Measurements from ENCODE around the gene TUSC1.
"Not testable (repeated sequence)": the region's sequence is repeated elsewhere in the genome, so short reads cannot be mapped to it uniquely, and the experiment has no call there.

TUSC1 gene

DNA sequence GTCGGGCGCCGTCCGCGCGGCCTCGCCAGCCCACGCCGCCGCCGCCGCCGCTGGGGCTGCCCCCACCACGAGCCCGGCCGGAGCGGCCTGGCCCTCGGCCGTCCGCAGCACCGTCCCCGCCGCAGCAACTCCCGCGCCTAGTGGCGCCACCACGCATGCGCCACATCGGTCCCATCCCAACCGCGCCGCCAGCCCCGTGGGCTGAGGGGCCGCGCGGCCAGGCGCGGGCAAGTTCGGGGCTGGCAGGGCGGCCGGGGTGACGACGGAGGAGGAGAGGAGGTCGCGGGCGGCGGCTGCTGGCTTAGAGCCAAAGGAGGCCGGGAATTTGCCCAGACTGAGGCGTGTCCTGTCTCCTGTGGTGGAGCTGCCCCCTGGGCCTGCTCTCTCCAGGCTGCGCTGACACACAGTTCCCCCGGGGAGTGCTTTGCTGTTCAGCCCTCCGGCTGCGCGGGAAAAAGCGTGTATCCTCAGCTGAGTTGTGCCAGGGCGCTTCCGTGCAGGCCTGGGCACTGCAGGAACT lies at the start of gene TUSC1:
TUSC1 (minus strand) TSS at position 298 of the 520 bp plus-strand sequence; CDS start at position 166, 132 bp downstream.
- no peak for DNase-seq (ENCODE audit: low read depth in 1 of 2, low spot score in 1 of 2)

DNA sequence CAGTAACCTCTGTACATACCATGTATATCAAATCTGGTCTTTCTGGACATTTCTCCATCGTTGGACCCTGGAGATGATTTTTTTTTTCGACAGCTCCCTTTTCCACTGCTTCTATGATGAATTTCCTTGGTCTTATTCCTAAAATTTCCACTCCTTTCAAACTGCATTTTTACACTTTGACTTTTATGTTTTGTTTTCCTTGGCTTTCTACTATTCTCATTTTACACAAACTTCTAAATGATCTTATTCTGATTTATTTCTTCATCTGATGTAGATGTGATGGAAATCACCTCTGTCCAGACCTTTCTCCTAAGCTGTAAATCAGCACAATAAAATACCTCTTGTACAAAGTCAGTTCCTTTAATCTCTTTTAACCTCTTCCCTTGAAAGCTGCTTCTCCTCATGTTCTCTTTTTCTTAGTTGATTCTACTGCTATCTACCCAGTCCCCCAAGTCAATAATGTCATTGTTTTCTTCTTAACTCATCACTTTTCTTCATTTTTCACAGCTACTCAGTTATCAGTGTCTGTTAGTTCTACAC lies 48.7 kb upstream of the TUSC1 start:
- no peak for DNase-seq (ENCODE audit: low read depth in 1 of 2, low spot score in 1 of 2)

DNA sequence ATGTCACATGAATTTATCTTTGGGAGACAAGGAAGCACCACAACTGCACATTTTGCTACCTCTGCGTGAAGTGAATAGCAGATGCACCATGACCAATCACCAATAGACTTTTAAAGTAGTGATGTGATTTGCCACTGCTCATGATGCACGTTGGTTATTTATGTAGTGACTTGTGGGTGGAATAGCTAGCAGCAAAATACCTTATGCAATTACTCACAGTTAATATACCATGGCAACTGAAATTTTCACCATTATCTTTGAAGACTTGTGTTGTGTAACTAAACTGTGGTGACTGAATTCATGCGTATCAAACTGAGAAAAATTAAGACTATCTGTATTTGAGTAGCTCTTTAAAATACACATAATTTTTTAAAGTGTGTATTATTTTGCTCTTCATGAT lies 46.2 kb upstream of the TUSC1 start:
- no peak for DNase-seq (ENCODE audit: low read depth in 1 of 2, low spot score in 1 of 2)

DNA sequence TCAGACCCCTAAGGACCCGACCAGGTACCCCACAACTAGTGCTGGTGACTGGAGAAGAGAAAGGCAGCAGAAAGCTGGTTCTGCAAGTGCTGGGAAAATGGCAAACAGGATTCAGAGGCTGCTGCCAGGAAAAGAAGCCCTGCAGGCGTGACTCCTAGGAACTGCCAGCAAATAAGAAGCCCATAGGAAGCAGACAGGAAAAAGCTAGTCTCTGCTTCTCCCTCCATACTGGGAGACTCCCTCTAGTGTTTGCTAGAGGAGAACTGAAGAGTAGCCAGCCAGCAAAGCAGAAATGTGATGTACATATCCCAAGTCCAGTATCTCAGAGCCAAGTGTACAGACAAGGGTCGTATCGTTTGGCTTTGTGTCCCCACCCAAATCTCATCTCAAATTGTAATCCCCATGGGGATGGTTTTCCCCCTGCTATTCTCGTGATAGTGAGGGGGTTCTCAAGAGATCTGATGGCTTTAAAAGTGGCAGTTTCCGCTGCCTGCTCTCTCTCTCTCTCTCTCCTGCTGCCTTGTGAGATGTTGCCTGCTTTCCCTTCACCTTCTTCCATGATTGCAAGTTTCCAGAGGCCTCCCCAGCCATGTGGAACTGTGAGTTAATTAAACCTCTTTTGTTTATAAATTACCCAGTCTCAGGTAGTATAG lies 38.1 kb upstream of the TUSC1 start:
- DNase-seq (ENCODE audit: low read depth in 1 of 2, low spot score in 1 of 2) = no peak

DNA sequence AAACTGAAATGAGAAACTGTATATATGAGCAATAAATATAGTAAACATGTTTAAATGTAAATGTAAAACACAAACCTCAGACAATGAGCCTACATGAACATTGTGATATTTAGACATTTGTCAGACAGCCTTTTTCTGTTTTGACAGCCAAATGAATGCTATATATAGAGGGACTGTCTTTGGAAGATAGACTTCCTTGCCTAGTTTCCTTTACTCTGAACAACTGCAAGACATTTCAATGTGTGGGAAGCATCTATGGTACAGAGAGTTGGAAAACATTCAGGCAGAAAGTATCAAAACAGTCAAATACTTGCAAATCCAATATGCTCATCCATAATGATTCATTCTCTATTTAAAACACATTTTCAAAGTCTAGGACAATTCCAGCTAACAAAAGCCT lies 31.7 kb upstream of the TUSC1 start:
- no peak for DNase-seq (ENCODE audit: low read depth in 1 of 2, low spot score in 1 of 2)

DNA sequence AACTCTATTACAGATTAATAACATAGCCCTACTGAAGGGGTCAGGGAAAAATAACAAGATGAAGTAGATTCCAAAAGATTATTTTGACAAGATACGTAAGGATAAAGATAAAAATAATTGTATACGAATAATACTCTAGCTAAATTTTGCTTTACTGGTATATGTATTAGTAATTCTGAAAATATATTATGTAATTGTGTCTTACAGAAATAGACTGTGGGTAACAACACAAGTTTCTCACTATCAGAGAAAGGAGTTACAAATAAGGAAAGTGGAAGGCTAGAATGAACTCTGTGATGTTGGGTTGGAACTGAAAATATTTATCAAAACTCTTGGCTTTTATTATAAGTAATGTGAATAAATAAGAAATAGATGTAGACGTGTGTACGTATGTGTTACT lies 26.6 kb upstream of the TUSC1 start:
- DNase-seq (ENCODE audit: low read depth in 1 of 2, low spot score in 1 of 2) = no peak

DNA sequence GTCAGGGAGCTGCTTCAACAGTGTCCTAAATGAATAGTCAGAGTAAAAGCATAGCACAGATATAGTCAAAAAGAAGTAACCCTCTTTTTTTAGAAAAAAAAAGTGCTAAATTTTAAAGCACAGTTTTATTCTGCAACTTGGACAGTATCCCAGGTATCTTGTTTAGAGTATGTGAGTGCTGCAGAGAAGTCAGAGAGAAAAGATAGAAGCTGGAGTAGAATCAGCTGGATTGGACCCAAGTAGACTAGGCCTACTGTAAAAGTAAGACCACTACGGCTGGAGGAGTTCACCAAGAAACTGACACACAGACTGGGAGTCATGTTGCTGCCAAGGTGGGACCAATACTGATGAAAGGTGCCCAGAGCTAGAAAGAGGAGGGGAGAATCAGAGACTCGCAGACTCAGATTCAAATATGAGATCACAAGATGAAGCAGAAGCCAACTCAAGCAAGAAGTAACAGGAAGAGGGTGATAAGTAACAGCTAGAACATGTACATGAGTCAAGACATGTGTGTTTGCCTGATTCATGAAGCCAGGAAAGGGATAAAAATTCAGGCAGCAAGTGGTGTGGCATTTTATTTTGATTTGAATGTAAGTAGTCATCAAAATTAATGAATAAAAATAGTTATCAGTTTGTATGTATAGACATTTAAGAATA lies 25.6 kb upstream of the TUSC1 start:
- DNase-seq (ENCODE audit: low read depth in 1 of 2, low spot score in 1 of 2) = no peak

DNA sequence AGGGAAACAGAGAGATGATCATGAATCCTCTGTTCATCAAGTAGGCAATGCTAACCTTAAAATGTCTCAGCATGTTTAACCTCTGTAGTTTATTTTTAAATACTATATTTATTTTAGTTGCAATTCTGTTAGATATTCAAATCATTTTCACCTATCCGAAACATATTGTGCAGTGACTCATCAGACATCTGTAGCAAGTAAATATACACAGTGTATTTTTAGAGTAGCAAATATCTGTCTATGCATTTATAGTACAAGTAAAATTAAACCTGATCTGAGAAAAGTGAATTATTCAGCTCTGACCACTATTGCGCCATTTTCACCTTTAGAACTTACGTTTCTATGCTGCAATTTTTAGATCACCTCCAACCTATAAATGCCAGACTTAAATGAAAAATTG lies 24.3 kb upstream of the TUSC1 start:
- no peak for DNase-seq (ENCODE audit: low read depth in 1 of 2, low spot score in 1 of 2)

DNA sequence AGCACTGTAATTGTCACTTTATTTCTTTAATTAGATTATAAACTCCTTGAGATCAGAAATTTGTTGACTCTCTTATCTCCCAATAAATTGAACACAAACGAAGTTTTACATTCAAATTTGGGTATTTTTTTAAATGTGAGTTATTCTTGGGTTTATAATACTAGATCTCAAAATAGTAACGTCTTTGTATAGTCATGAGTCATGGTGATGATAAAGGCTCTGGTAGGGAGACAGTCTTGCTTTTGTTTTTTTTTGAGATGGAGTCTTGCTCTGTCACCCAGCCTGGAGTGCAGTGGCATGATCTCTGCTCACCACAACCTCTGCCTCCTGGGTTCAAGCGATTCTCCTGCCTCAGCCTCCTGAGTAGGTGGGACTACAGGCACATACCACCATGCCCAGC lies 22.7 kb upstream of the TUSC1 start:
- DNase-seq (ENCODE audit: low read depth in 1 of 2, low spot score in 1 of 2) = not testable (repeated sequence)

DNA sequence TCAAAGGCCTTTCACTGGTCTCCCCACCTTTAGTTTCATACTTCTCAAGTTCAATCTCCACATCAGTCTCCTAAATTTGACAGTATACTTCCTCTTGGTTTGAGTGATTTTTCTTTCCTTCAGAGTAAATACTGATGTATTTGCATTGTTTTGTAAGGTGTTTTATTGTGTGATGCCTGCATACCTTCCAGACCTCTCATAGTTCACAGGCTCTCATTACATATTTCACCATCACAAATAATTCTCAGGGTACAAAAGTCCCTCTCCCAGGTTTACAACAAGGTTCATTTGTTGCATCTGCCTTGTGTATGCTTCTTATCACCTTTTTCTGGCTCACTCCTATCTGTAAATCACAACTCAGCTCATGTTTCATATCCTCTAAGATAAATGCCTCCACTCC lies 22.2 kb upstream of the TUSC1 start:
- DNase-seq (ENCODE audit: low read depth in 1 of 2, low spot score in 1 of 2) = no peak

DNA sequence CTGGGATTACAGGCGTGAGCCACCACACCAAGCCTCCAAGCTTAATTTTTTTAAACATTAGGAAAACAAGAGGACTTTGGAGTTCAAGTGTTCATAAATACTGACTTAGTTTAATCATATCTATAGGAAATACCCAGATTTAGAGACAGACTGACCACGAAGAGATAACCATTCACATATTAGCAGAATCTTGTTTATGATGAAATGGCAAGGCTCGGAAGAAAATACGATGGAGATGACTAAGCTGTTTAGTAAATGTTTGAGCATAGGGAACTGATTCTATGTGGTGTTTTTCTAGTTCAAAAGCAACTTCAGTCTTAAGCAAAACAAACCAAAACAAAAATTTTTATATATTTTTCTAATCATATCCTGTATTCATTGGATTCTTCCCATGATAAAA lies 13.5 kb upstream of the TUSC1 start:
- no peak for DNase-seq (ENCODE audit: low read depth in 1 of 2, low spot score in 1 of 2)

DNA sequence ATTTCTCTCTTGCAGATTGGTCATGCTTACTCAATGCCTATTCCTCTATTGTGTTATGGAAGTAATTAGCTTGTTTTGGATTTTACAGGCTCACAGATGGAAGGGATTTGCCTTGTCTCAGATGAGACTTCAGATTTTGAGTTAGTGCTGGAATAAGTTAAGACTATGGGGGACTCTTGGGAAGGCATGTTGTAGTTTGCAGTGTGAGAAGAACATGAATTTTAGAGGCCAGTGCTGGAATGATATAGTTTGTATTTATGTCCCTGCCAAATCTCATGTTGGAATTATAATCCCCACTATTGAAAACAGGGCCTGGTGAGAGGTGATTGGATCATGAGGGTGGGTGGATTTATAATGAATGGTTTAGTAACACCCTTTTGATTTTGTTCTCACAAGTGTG lies 6.1 kb upstream of the TUSC1 start:
- DNase-seq (ENCODE audit: low read depth in 1 of 2, low spot score in 1 of 2) = no peak

DNA sequence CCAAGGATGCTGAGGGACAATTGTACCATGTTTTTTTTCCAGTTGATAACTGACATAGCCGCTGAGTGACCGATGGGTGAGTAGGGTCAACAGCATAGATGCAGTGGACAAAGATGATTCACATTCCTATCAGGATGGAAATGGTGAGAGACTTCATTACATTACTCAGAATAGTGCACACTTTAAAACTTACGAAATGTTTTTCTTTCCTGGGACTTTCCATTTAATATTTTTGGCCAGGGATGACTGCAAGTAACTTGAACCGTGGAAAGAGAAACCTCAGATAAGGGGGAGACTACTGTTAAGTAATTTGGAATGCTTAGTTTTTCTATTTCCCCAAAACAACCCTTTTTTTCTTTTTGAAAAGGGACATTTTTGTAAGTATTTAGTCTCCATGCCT lies 3.0 kb upstream of the TUSC1 start:
- DNase-seq (ENCODE audit: low read depth in 1 of 2, low spot score in 1 of 2) = no peak

DNA sequence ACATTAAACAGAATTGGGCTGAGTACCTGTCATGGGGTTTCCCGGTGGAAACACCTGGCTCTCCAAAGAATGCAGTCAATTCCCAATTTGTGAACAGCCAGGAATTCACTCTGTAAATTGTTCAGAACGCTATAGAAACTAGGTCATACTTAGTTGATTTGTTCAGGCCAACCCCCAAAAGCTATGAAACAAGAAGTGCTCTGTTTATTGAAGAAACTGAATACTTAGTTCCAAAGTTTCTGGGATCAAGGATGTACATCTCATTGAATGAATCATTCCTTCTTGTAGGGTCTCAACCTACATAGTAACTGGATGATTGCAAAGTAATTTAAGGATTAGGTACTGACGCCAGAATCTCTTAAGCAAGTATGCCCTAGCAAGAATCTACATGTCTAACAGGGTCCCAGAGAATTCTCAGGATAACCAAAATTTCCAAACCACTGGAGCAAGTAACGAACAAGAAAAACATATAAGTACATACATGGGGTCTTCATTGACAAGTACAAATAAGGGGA lies 659 bp upstream of the TUSC1 start:
- DNase-seq (ENCODE audit: low read depth in 1 of 2, low spot score in 1 of 2) = no peak

DNA sequence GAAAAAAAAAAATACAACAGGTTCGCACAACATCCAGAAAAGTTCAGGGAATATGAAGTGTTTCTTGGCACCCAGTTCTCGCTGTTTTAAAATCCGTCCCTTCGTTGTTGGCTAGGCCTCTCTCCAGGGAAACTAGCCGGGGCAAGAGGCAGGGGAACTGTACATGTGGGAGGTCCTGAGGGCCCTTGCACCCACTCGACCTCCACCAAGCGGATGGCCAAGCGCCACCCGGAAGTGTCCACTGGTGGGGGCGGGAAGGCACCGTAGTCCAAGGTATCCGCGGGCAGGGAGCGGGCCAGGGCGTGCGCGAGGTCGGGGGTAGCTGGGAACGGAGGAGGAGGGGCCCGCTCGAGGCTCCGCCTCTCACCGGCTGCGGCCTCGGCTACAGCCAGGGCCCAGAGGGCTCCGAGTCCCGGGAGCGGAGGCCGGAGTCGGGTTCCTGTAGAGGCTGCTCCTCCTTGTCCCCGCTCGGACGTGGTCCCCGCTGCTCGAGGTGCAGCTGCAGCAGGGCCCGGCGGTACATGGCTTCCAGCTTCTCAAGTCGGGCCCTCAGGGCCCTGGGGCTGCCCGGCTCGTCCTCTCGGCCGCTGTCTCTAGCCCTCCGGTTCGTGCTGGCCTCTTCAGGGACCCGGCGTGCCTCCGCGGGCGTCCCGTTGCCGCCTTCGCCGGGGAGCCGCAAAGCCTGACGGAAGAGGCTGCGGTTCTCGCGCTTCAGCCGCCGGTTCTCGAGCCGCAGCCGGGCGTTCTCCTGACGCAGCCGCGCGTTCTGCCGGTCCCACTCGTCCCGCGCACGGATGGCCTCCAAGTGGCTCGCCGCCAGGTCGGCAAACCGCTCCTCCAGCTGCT lies 720 bp downstream of the TUSC1 start:
- no peak for DNase-seq (ENCODE audit: low read depth in 1 of 2, low spot score in 1 of 2)

DNA sequence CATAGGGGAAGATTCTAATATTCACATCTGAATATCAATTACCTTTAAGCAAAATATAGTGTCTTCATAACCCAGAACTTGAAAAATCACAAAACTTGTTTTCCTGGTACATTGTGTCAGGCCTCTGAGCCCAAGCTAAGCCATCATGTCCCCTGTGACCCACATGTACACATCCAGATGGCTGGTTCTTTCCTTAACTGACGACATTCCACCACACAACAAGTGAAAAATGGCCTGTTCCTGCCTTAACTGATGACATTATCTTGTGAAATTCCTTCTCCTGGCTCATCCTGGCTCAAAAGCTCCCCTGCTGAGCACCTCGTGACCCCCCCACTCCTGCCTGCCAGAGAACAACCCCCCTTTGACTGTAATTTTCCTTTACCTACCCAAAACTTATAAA lies 2.4 kb downstream of the TUSC1 start:
- DNase-seq (ENCODE audit: low read depth in 1 of 2, low spot score in 1 of 2) = not testable (repeated sequence)

DNA sequence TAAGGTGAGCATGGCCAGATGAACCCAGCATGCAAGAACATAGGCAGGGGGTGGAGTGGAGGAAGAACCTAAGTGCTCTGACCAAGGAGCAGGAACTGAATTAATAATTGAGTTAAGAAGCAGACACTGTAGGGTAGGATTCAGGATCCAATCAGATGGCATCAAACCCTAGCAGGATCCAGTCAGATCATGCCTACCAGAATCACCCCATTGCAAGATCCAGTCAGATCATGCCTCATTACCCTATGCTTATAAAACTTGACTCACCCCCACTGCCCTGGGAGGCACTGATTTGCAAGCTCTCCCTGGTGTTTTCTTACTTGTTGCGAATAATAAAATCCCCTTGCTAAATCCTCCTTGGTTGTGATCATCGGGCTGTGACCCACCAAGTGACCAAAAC lies 19.7 kb downstream of the TUSC1 start:
- no peak for DNase-seq (ENCODE audit: low read depth in 1 of 2, low spot score in 1 of 2)

DNA sequence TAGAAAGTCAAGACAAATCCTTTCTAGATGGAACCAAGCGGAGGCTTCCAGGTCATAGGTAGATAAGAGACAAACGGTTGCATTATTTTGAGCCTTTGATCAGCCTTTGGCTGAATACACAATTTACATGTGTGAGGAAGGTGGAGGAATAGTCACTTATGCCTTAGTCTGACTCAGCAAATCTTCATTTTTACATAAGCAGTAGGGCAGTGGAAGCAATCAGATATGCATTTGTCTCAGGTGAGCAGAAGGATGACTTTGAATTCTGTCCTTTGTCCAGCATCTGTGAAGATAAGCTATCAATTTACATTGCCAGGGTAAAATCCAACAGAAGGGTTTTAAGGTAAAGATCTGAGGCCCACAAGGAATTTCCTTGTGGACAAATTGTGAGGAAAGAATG lies 23.8 kb downstream of the TUSC1 start:
- DNase-seq (ENCODE audit: low read depth in 1 of 2, low spot score in 1 of 2) = no peak

DNA sequence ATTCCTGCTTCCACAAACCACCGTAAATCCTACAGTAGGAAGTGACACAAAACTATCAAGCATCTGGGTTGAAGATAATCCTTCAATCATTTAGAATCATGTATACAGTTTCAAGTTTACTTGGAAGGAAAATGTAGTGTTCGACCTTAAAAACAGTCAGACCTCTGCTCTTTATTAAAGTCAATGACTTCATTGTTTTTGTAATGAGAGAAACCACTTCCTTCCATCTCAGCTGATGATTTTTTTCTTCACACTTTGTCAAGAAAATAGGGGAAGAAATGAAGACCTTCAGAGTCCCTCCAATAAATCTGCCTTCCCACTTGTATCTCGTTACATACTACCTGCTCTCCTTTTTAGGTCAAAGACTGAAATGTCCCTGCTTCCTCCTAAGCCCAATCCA lies 30.1 kb downstream of the TUSC1 start:
- DNase-seq (ENCODE audit: low read depth in 1 of 2, low spot score in 1 of 2) = no peak

DNA sequence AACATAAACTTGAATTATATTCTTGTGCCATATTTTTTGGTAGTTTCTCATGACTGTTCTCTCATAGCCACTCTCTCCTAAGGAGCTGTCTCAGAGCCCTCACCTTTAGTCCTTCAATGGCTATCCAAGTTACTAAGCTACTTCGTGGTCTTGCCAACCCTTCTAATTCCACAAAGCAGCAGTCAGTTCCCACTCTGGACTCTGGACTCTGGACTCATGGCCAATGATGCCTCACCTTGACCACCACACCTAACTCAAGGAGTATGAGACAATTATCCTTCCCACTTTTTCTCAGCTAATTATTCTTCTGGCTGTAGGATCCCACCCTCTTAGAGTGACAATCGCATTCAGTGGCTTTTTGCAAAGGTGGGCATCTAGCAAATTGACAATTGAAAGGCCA lies 42.2 kb downstream of the TUSC1 start:
- DNase-seq (ENCODE audit: low read depth in 1 of 2, low spot score in 1 of 2) = no peak

DNA sequence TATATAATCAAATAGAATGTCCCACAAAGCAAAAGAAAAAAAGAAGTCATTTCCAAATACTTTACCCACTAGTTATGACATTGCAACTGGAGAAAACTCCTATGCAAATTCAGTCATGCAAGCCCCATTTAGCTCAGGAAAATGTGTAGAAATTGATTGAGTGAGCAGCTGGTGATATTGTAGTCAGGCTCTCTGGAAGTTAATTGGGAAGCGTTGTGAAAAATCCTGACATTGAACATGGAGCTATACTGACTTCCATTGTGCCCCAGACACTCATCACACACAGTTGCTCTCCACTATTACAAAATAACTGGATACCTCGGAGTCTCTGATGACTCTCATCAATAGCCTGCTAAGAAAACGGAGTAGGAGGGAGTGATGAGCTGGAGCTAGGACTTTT lies 49.0 kb downstream of the TUSC1 start:
- DNase-seq (ENCODE audit: low read depth in 1 of 2, low spot score in 1 of 2) = no peak

All from stimulated activated CD4-positive, alpha-beta T cell treated with anti-CD3 and anti-CD28 coated beads, Interleukin-15, amount 100 ng/mL, for 1 hour (primary cell).